CD4-positive, alpha-beta T cell treated with Interleukin-4 for 1 hour (primary cell): ENCODE data around the gene CHADL.

Experiments used
- DNase-seq, 2 donors: peaks; one replicate each; pipeline ENCODE4 v3.0.0-alpha.2; 2020 to 2022

The CHADL gene

DNA sequence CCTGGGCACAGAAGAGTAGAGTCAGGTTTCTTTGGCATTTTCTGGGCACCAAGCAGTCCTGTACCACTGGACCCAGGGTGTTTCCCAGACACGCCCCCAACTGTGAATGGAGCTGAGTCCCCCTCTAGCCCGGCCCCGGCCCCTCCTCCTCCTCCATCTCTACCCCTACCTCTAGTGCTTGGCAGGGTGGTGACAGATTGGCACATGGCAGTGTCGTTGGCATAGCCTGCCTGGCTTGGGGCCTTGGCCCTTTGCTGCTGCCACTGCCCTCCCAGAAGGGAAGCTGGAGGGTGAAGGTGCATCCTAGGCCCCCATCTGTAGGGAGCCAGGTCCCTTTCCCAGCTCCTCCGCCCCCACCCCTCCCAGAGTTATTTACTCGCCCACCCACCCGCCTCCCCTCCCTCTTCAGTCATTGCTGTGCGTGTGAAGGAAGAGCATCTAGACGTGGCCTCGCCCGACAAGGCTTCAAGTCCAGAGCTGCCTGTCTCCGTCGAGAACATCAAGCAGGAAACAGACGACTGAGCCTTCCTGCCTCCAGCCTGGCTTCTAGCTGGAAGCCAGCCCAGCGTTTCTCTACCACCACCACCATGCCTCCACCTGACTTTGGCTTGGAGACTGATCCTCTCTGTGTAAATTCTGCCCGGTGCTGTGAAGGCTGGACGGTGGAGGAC lies 10.9 kb downstream of the CHADL start:
- DNase-seq, result no peak

- DNase-seq, result no peak
Measured at GRCh38 chr22:41229215-41229614, 11.5 kb downstream of the CHADL start.

- peak in 1 of 2 donors; percentile 13 for DNase-seq
Measured at GRCh38 chr22:41226723-41227655, 13.7 kb downstream of the CHADL start.

GRCh38 chr22:41223535-41223934 lies 17.2 kb downstream of the CHADL start:
- DNase-seq, result no peak

GRCh38 chr22:41222846-41223507 lies 17.8 kb downstream of the CHADL start:
- no peak for DNase-seq

DNA sequence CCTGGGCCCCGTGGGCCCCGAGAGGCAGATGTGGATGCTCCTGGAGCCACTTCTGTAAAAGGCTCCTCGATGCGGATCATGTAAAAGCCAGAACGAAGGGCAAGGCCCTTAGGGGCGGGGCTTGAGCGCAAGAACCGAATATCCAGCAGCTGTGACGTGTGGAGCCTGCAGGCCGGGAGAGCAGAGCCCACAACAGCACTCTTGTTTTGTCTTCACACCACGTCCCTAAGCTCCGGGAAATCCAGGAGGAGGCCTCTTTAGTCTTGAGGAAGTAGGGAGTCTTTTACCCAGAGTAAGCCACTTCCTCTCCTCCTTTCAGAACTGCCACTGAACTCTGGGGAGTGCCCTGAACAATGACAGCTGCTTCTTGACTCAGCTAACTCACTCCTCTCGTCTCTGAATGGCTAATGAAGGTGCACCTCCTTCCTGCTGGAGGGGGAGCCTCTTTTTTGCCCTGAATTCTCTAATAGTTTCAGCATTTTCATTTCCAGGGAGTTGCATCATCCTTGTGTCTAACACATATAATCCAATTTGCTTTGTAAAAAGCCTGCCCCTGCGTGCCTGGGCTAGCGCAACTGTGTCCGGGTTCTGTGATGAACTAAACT lies 23.1 kb downstream of the CHADL start:
- DNase-seq, result peak; percentile 42 to 51

DNA sequence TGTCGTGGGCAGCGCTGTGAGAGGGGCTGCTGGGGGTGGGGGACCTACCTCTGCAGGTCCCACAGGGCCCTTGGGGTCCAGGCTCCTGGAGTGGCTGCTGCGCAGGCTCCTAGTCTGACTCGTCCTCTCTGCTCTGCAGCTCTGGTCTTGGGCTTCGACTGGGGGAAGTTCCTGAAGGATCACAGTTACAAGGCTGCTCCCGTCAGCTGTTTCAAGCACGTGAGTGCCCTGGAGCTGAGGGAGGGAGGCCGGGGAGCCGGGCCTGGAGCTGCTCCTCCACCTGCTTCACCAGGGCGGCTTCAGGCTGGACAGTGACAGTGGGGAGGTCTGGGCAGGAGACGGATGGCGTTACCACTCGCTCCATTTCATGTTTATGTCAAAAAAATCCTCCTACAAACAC lies 23.7 kb downstream of the CHADL start:
- no peak for DNase-seq

DNA sequence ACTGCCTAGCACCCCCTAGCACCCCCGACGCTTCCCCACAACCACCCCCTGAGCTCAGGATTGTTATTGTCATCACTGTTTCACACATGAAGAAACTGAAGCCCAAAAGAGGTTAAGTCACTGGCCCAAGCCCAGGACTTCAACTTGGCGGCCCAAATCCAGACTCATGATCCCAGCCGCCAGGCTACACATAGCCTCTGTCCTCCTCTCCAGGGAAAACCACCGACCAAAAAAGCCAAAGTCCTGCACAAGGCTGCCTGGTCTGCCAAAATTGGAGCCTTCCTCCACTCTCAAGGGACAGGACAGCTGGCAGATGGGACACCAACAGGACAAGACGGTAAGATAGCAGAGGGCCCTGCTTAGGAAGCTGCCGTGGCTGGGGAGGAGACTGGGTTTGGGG lies 24.8 kb downstream of the CHADL start:
- DNase-seq, result no peak

GRCh38 chr22:41215409-41215808 lies 25.3 kb downstream of the CHADL start:
- no peak for DNase-seq

GRCh38 chr22:41206719-41207118 lies 34.0 kb downstream of the CHADL start:
- no peak for DNase-seq

DNA sequence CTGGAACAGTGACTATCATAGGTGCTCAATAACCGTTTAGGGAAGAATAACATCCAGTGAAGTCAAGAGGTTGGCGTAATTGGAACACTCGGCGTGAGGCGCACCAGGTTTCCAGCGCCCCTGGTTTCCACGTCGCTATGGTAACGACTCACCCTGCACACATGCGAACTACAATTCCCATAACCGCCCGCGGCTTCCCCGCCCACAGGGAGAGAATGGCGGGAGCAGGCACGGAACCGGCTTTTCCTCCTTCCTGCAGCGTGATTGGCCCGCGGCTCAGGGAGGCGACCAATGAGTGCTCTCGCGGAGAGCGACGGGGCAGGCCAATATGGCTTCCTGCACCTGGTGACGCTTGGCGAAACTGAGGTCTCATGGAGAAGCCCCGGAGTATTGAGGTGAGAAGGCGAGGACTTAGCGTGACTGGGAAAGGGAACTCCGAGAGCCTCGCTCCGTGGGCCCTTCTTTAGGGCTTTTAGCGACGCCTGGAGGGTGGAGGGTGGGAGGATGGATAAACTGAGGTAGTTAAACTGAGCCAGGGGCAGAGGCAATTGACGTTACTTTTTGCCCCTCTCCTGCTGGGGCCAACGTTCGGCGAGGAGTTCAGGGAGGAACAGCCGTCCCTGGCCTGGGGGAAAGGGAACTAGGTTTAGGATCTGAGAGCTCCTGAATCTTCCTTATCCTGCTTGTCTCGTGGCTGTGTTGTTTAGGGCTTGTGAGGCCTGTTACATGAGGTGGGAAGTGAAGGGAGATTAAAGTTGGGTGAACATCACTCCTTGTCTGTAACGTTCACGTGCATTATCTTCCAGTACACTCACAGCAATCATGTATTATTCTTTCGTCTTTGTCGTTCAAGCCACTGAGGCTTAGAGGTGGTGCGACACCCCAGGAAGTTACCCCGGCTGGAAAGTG lies 35.5 kb downstream of the CHADL start, which contains the start of gene L3MBTL2:
Gene L3MBTL2 (plus strand): TSS at position 321 of the 909 bp plus-strand sequence. CDS start 51 bp downstream, at position 372.
- peak; percentile 98 to 99 for DNase-seq

- DNase-seq, result no peak
Measured at GRCh38 chr22:41204066-41204465, 36.7 kb downstream of the CHADL start.

- no peak for DNase-seq
Measured at GRCh38 chr22:41203118-41203517, 37.6 kb downstream of the CHADL start.

GRCh38 chr22:41201141-41201540 lies 39.6 kb downstream of the CHADL start:
- no peak for DNase-seq

GRCh38 chr22:41198027-41198580 lies 42.6 kb downstream of the CHADL start:
- peak; percentile 30 to 51 for DNase-seq

DNA sequence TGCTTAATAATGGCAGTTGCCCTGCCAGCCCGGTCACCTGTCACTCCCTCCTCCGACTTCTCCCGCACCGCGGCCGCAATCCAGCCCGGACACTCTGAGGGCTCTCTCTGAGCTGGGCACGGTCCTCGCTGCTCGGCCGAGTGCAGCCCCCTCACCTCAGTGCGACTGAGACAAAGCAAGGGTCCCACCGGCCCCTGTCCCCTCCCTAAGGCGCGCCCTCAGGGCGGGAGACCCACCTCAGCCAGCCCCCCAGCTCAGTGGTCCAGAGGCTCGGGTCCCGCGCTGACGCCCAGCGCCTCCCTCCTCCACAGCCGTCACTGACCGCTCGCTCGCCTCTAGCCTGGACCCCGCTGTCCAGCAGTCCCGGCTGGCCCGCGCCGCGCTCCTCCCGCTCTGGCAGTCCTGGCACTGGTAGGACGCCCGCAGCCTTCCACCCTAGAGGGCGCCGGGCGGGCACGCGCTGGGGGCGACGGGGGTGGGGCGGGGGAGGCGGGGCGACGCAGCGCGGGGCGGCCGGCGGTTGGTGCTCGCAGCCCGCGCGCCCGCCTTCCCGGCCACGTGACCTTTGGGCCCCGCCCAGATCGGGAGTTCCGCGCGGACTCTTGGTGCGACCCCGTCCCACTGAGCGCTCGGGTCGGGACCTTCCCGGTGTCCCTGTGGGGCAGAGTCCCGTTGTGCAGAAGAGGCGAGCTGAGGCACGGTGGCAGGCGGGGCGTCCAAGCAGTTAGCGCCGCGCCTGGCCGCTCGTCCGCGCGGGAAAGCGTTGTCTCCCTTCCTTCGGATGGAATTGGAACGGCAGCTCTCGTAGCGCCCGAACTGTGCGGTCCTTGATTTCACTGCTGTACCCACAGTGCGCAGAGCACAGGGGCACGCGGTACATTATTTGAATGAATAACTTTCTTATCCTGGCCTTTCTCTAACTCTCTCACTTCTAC lies 43.4 kb downstream of the CHADL start:
- peak; percentile 75 to 82 for DNase-seq

DNA sequence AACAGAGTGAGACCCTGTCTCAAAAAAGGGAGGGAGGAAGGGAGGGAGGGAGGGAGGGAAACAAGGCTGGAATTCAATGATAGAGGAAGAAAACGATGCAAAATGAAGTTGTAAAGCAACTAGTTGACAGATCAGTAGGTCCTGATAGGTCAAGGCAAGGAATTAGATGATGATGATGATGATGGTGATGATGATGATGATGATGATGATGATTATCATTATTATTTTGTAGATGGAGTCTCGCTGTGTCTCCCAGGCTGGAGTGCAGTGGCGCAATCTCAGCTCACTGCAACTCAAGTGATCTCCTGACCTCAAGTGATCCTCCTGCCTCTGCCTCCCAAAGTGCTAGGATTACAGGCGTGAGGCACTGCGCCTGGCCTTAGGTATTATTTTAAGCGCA lies 46.9 kb downstream of the CHADL start:
- DNase-seq, result no peak

DNA sequence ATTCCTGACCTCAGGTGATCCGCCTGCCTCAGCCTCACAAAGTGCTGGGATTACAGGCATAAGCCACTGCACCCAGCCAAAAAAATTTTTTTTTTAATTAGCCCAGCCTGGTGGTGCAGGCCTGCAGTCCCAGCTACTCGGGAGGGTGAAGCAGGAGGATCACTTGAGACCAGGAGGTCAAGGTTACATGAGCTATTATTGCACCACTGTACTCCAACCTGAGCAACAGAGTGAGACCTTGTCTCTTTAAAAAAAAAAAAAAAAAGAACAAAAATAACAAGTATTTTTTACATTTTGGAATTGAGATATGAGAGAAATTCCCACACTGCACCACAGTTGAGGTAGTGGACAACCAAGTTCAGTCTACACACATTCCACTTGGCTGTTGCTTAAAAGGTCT lies 49.3 kb downstream of the CHADL start:
- DNase-seq, result no peak

- no peak for DNase-seq
Measured at GRCh38 chr22:41184679-41185078, 56.1 kb downstream of the CHADL start.
